HG03045 (cell line): ENCODE data around the gene MTCL1.

ENCODE experiments used
- ATAC-seq: cut with Tn5 transposase; IDR thresholded peaks from one replicate; pipeline ENCODE4 v1.9.1; 2021; ENCODE audit warnings: mild to moderate bottlenecking, moderate library complexity; ENCODE audit not compliant: unreplicated experiment

The MTCL1 gene

DNA sequence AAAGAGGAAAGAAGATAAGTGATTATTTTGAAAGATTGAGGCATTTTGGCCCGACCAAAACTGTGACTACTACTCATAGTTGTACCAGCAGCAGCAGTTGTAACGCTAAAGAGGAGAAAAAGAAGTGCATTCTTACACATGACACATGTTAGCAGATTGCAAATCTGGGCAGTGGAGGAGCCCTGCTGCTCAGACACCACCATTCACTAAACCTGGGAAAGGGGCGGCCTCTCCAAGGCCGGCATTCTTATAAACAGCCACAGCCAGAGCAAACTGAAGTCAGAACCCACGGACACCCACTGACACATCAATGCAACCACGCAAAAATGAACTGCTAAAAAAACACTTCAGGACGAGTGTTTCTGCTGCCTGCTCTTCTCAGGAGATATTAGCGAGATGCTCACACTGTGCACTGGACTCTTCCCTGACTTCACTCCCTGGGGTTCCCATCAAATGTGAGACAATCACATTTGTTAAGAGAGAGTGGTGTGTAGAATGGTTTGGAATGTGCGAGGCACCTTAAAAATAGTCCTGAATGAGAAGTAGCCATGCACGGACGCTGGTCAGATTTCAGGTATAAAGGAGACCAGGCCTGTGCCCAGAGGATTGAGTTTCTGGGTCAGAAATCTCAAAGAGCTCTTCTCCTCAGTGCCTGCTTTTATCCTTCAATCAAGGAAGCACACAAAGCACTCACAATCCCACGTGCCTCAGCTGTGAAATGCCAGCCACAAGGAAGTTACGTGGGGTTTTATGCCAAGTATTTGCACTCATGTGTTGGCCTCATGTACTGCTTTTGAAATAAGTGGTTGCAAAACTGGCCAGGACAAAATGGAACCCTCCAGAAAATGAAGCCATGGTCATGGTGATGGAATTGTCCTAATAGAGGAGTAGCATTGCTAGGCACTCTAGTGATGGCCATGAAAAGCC, 83.4 kb downstream of the MTCL1 start:
- ATAC-seq, result no peak

- ATAC-seq, result no peak
Measured at GRCh38 chr18:8791171-8791651, 85.9 kb downstream of the MTCL1 start.

DNA sequence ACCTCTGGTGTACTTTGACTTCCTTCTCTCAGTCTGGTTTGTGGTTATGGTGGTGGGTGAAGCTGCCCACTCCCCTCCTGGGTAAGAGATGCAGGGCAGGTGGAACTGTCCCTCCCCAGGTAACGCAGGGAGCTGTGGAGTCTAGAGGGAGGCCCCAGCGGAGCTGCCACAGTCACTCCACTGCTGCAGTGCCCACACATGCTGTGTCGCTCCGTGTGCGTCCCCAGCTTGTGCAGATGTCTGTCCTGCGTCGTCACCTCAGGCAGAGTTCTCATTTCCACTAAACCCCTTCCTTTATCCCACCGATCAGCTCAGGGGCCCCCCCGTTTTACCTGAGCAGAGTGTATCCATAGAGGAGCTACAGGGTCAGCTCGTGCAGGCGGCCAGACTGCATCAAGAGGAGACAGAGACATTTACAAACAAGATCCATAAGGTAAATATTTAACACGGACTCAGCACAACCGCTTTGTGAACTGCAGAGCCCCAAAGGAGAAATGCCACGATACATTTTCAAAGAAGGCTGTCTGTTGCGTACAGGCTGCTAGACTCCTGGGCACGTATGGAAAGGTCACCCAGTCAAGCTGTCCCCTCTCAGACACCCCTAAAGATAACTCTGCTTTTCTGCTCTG, 87.4 kb downstream of the MTCL1 start:
- ATAC-seq, result no peak

DNA sequence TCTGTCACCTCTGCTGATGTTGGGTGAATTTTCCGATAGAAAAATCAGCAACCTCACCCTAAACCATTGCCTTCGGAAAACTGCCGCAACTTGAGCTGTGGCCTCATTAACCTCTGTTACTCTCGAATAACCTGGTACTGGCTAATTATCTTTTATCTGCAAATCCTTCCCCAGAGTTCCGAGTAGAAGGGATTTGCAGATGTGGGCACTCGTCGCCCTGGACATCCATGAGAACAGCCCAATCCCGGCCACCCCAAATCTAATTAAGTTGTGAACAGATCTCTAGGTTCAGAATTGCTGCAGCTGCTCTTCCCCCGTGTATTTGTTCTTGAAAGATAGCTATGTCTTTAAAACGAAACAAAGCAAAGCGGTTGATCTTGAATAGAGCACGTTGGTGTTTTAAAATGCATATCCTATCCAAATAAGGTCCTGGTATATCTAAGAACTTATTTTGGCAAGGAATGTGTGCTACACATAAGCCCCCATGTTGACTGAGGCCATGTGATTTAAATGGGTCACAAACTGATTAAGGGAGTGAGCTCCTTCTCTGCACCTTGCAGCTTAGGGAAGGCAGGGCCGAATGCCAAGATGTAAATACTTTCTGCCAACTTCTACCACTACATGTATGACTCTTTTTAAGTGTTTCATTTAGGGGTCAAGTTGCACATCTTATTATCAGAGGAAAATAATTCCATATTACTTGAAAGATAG, 88.2 kb downstream of the MTCL1 start:
- ATAC-seq, result no peak

GRCh38 chr18:8794156-8794933, 89.0 kb downstream of the MTCL1 start:
- no peak for ATAC-seq

- no peak for ATAC-seq
Measured at GRCh38 chr18:8794934-8795280, 89.6 kb downstream of the MTCL1 start.

DNA sequence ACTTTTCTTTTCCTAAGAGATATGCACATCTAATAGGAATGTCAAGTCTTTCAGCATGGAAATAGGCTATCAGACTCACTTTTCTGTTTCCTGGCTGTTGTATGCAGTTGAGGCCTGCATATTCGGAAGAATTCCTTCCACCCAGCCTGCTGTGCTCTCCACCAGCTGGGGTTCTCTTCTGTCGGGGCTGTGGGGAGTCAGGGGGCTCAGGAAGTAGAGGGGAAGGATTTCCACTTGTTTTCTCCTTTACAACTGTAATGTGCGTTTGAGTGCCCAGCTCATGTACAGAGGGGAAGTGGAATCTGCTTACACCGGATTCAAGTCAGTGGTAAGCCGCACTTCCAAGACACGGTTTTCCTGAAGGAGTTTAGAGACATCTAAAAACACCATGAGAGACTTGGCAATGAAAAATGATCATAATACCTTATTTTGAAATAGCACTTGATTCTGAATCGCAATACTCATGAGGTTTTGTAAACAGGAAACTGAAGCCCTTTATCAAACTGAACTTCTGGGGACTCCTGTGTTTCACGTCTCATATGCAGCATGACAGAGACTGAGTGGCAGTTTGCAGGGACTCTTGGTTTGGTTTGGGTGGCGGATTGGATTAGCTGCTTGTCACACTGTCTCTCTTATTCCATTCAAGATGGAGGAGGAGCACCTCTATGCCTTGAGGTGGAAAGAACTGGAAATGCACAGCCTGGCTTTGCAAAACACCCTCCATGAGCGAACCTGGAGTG, 90.4 kb downstream of the MTCL1 start:
- no peak for ATAC-seq

DNA sequence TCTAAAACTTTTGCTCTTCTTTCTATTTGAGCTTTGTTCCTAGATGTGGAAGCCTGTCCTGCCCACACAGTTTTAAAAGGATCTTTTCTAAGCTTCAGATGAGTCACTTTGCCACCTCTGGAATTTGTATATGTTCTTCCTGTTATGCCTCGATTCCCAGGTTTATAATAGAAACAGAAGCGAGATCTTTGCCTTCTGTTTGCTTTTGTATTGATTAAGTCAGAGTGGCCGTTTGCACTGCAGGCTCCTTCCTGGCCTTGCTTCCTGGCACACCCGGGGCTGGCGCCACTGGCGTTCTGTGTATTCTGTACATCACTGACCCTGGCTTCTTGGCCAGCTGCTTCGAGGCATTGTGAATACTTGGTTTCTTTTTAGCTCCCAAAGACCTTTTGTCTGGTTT, 91.8 kb downstream of the MTCL1 start:
- ATAC-seq, result no peak

GRCh38 chr18:8799001-8799400, 93.6 kb downstream of the MTCL1 start:
- no peak for ATAC-seq

GRCh38 chr18:8799596-8800441, 94.5 kb downstream of the MTCL1 start:
- ATAC-seq, result no peak

DNA sequence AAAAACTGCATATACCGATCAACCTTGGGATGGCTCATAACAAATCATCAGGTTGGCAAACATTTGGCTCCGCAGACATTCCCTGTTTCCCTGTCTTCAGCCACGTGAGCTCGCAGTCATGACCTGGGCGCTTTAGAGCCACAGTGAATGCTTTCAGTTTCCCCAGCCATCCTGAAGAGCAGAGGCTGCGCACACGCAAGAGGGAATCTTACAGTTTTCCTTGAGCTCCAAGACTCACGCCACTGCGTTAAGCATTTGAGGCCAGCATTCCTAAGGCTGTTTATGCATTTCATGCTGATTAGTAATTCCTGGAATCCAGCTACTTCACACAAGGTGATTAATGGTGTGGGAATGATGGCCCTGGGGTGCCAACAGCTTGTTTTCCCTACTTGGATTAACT, 95.1 kb downstream of the MTCL1 start:
- no peak for ATAC-seq

- ATAC-seq, result no peak
Measured at GRCh38 chr18:8800876-8801262, 95.5 kb downstream of the MTCL1 start.

GRCh38 chr18:8801263-8801901, 96.0 kb downstream of the MTCL1 start:
- no peak for ATAC-seq

DNA sequence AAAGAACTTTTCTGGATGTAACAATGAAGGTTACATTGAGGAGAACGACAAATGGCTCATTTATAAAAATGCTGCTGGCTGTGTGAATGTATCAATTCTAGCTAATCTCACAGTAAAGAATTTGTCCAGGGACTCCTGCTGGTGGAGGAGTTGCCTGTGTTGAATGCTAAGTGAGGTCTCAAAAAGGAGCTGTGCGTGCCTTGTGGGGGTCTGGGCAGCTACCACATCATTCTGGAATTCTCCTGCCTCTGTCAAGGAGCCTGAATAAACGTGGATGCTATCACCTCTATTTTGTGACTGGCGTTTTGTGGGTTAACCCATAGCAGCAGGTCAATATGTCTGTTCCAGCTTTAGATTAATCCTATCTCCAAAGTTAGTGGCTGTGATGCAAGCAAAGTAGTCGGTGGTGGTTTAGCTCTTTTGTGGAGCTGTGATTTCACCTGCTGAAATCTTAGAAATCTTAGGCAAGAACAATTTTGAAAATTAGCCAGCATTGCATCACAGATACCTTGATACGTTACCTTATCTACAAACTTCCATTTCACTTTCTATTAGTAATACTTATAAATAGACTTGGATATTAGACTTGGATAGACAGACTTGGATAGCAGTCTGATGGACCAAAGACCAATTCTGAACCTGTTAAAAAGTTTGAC, 96.8 kb downstream of the MTCL1 start:
- ATAC-seq, result no peak

DNA sequence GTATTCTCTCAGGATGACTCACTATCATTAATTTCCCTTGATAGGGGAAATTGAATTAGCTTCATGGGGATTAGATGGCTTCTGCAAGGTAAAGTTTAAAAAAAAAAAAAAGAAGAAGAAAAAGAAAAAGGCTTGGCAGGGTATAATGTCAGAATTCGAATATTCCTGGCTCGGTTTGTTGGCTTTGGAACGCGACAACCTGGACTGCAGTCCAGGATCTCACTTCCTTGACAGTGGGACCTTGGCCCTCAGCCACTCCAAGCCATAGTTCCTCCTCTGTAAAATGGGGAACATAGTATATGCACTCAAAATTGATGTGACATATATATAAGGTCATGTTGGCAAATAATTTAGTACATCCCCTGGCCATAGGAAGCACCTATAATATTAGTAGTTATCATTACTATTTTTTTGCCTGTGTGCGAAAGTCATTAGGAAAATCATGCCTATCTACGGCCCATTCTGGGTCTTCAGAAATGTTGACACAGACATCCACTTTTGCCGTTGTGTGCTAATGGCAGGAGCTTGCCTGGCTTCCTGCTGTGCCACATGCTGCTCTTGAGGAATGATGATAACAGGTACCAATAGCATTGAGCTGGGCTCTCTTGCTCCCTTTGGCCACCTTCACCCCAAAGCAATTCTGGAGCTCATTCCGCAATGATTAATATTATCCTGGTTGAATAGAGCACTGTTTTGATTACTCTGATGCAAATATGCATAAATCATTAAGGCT, 97.9 kb downstream of the MTCL1 start:
- no peak for ATAC-seq

- no peak for ATAC-seq
Measured at GRCh38 chr18:8803957-8804356, 98.6 kb downstream of the MTCL1 start.

DNA sequence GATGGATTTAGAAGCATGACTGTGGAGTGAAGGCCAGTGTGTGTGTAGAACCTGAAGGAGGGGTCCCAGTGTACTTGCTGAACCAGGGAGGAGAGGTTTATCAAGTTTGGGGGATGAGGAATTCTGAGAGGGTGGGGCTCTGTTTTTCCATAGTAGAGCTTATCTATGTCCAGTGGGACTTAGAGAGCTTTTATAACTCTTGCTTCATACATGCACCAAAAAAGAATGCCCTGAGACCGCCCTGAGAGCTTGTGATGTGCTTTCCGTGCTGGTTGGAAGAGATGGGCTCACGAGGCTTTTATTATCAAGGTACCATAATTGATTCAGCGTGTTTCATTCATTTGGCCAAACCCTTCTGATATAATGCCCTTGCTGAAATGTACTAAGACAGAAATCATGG, 100.2 kb downstream of the MTCL1 start:
- no peak for ATAC-seq
